Suppressor macrophage treated with lipopolysaccharide for 4 hours (primary cell): ENCODE data around the gene TPPP.

Source experiments
- DNase-seq: peaks from one replicate; pipeline ENCODE4 v3.0.0-alpha.2; 2020

TPPP gene

DNA sequence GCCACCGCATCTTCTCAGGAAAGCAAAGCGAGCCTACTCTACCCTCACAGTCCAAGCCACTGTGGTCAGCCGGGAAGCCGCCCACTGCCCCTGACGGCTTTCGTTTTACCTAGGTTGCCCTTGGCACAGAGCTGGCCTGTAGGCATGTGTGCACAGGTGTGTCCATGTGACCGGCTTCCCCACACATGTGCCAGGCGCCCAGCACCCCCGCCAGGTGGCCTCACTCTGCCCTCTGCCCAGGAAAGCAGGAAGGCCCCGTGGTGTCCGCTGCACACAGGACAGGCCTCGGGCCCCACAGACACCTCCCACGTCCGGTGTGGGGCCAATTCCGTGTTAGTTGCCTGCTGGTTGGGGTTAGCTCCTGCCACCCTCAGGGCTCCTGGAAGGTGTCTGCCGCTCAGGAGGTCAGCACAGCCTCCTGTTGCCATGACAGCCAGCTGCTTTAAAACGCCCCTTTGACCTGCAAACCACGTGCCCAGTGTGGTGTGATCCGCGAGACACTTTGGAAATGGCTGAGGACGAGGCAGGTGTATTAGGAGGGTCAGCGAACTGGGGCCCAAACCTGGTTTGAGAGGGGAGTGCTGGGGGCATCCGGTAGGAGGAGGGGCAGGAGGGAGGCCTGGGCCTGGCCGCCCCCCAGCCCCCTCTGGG lies 28.7 kb downstream of the TPPP start:
- DNase-seq = no peak

DNA sequence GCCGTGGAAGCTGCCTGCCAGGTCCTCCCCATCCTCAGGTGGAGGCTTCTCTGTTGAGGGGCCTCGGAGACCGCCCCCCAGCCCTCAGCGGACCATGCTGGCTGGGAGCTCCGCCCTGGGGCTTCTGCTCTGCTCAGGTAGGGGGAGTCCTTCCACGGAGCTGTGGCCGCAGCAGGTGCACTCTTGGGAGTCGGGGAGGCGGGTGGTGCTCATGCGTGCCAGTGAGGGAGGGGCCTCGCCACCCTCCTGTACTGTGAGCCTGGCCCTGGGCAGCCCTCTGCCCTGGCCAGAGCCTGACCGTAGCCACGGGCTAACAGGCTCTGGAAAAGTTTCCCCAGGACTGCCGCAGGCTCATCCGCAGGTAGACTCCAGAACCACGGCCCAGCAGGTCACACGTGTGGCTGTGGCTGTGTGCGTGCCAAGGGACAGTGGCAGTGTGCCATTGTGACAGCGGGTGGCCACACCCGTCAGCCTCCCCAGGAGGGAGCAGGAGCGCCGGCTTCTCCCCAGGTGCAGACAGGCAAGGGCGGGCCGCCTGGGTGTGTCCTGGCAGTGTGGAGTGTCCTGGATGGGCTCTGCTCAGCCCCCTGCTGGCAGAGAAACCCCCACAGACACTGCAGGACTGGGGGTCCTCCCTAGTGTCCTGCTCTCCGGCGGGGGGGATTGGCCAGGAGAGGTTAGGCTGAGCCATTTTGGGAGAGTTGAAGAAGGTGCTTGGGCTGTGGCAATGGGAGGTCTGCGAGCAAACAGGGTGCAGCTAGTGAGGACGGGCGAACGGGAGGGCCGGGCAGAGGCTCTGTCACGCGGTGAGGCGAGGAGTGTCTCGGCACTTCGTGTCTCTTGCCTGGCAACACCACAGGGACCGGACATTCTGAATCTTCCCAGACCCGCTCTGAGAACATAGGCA lies 29.5 kb downstream of the TPPP start:
- no peak for DNase-seq

DNA sequence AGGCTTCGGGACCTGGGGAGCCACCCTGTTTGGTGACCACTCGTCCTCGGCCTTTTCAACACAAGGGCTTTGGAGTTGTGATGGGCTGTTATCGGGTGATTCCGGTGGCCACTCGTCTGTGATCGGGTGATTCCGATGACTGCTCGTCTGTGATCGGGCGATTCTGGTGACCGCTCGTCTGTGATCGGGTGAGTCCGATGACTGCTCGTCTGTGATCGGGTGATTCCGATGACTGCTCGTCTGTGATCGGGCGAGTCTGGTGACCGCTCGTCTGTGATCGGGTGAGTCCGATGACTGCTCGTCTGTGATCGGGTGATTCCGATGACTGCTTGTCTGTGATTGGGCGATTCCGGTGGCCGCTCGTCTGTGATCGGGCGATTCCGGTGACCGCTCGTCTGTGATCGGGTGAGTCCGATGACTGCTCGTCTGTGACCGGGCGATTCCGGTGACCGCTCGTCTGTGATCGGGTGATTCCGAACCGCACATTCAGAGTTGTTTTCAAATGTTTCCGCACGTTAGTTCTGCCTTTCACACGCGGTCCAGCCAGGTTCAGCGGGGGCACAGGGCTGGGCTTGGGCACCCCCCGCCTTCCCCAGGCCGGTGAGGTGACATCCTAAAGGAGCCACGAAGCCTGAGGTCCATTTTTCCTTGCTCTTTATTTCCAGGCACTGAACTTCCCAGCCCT lies 30.3 kb downstream of the TPPP start:
- no peak for DNase-seq

DNA sequence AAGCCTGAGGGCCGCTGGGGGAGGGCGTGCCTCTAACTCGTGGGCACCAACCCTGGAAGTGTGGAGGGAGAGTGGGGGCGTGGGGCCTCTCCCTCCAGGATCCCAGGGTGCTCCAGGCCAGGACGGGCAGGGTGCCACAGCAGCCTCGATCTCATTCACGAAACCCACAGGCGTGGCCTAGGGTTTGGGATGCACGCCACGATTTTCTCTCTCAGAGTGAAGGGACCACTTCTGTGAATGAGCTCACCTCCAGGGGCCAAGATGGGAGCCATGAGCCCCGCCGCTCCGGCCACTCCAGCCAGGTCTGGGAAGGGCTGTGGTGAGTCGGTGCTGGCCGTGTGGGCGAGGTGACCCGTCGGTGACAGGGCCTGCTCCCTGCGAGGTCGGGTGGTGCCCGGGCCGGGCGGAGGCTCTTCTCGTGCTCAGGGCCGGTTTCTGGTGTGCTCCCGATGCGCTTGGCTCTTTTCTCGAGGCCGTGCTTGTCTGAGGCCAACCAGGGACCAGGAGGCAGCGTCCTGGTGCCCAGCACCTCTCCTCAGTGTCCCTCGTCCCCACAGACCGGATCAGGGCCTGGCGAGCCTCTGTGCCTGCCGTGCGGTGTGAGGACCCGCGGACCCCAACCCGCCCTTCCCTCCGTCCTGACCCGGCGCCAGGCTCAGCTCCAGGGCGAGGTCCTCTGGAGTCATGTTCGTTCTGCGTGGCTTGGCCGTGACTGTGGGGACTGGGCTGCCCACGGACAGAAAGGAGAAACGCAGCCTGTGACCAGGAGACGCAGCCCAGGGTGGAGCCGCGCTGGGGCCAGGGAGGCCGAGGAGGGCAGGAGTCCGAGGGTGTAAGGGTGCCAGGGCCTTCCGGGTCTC lies 31.0 kb downstream of the TPPP start:
- no peak for DNase-seq

DNA sequence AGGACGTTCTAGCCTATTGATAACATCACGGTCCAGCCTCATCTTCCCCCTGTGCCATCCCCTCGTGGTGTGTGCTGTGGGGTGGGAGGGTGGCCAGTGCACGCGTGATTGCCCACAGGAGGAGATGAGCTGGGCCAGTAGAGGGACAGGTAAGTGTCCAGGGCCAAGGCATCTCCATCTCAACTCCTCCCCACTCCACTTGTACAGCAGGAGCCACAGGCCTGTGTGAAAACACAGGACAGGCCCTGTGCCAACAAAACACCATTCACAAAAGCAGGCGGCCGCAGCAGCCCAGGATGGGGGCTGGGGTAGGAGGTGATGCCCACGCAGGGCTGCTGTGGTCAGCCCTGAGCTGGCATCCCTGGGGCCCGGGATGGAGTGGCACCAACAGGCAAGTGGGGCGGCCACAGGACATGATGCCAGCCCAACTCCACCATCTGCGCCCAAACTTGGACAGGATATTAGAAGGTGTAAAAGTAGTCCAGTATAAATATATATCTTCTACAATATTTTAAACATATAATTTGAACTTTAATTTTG lies 32.6 kb downstream of the TPPP start:
- no peak for DNase-seq

DNA sequence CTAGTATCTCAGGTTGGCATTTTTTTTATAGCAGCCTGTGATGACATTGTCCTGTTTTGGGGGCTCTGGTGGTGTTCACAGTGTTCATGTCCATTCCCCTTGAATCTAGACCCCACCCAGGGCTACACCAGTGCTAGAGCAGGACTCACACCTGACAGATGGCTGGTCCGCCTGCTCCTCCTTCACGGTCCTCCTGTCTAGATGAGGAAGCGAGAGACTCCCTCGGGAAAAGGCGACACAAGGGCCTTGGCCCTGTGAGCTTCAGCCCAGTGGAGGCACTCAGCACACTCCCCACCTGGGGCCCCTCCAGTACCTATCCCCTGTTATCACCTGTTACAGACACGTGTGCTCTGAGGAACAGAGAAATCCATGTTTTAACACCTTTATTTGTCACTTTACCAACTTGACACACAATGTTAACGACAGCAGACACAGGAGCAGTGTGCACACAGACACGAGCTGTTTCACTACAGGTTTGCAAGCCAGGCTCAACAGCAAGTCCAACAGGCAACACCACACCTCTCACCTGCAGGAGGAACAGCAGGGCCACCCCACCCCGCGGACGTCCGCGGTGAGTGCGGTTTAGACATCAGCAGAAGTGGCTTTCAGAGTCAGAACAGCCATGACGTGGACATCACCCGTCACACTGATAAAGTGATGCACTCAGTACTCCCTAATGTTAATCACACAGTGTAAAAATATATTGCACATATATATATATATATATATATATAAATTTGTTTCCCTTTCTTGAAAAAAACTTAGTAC lies 33.5 kb downstream of the TPPP start:
- no peak for DNase-seq

DNA sequence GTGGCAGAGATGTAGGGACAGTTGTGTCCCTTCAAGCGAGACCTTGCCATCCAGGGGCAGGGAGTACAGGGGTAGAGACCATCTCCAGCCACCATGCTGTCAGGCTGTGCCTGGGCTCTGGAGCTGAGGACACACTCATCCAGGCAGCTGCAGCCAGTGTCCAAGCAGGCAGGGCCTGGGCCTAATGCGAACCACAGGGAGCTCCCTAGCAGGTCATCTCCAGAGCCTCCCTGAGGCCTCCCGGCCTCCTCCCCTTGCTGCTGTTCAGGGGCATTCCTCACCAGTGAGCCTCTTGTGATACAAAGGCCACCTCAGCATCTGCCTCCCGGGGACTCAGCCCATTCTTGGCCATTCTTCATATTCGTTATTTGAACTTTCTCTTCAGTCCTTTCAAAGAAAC lies 35.0 kb downstream of the TPPP start:
- DNase-seq = no peak

DNA sequence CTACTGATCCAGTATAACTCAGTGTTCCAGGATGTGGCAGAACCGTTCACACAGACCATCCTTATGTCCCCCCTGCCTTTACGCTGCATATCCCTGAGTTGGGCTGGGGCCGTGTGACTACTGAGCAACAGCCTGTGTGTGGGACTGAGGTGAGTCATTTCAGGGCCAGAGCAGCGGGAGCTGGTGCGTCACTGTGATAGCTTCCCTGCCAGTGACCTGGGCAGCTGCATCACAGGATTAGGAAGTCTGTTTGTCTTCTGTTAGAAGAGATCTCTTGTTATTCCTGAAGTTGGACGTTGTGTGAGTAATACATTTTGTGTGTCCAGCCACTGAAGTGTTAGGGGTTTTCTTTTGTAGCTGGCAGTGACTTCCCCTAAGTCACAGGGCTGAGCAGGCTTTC lies 35.6 kb downstream of the TPPP start:
- peak; percentile 71 for DNase-seq

DNA sequence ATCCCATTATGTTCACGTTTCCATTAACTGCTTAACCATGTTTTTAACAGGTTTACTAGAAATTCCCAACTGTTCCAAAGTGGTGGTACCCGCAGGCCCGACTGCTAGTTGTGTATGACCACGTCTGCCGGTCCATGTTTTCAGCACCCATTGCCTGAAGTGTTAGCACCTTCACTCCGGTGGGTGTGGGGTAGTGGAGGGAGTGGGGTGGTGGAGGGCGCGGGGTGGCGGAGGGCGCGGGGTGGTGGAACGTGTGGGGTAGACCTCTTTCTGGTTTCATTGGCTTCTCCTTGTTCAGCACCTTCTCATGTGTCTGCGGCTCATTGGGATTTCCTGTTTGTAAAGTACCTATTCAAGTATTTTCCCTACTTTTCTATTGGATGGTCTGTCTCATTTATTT lies 37.7 kb downstream of the TPPP start:
- DNase-seq = no peak

DNA sequence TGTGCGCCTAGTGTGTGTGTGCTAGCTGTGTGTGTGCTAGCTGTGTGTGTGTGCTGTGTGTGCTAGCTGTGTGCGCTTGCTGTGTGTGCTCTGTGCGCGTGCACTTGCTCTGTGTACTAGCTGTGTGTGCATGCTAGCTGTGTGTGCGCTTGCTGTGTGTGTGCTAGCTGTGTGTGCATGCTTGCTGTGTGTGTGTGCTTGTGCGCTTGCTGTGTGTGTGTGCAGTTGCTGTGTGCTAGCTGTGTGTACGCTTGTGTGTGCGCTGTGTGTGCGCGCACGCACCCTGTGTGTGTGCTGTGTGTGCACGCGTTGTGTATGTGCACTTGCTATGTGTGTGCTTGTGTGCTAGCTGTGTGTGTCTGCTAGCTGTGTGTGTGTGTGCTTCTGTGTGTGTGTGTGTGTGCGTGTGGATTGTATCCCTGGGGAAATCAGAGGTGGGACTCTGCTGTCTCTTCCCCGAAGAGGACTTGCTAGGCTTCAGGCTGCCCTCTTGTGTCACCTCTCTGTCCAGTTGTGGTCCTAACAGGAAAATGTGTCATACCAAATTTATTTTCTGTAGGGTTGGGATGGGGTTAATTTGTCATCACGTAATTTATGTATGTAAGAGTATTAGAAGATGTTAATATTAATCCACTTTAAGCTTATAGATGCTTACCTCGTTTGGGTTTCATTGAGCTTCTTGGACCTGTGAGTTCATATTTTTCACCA lies 38.9 kb downstream of the TPPP start:
- DNase-seq = no peak

DNA sequence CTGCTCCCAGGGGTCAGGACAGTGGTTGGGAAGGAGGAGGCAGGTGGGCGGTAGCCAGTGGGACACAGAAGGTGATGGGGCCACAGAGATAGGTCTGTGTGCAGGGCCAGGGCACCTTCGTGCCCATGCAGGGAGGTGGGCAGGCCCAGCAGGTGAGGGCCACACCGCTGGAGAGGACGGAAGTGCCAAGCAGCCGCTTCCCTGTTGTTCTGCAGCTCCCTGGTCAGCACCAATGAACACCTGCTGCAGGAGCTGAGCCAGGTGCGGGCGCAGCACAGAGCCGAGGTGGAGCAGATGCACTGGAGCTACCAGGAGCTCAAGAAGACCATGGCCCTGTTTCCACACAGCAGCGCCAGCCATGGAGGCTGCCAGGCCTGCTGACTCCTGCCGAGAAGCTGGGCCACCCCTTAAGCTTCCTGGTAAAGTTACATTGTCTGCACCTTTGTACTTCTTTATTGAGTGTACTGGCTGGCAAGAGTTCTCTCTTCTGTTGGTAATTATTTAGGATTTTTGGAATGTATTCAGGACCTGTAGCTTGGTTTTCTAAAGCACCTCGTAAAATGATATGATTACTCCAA lies 40.3 kb downstream of the TPPP start:
- no peak for DNase-seq

DNA sequence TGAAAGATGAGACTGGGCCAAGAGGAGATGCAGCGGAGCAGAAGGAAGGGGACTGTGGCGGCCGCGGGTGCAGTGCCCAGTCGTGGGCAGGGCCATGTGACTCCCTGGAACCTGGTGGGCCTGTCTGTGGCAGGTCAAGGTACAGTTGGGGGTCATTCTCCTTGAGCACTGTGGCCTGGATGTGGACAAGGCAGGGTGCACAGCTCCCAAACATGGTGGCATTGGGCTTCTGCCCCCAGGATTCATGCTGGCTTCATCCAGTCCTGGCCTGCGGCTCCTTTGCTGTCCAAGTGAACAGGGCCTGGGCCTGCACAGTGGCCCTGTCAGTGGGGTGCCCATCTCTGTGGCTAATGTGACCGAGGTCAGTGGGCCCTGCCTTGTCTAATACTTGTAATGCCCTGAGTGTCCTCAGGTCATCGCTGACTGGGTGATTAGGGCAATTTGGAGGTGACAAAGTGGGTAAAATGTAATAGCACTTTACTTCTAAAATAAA lies 41.1 kb downstream of the TPPP start:
- no peak for DNase-seq

DNA sequence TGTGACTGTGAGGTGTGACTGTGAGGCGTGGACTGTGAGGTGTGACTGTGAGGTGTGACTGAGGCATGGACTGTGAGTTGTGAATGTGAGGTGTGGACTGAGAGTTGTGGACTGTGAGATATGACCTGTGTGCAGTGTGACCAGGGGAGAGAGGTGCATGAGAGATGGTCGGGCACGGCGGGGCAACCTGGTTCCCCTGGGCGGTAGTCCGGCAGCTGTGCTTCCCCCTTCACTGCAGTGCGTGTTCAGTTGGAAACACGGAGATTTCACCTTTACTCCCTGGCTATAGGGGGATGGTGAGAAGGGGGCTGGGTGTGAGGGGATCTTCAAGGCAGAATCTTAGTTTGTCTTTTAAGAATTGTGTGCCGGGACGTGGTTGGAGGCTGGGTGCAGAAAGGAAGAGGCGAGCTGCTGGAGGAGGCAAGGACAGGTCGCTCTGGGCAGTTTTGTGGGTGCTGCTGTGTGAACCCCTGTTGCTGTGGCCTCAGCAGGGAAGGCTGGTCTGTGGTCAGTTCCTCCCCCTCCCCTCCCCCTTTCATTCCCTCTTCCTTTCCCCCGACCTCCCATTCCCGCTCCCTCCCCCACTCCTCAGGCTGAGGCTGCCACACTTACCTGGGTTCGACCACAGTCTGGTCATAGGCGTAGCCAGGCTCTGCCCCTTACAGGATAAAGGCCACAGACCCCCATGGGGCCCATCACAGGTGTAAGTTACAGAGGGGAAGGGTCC lies 41.7 kb downstream of the TPPP start:
- DNase-seq = no peak

DNA sequence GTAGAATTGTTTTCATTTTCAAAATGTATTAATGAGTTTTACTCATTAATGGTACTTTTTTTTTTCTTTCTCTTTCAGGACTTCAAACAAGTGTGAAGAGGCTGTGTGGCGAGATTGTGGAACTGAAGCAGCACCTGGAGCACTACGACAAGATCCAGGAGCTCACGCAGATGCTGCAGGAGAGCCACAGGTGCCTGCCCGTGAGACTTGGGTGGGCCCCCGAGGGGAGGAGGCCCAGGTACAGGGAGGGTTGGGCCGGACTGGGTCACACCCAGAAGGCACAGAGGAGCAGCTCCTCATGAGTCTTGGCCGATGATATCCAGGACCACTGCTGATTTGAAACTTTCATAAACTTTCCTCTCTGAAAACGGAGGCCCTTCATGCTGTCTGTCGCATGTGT lies 45.4 kb downstream of the TPPP start:
- no peak for DNase-seq

DNA sequence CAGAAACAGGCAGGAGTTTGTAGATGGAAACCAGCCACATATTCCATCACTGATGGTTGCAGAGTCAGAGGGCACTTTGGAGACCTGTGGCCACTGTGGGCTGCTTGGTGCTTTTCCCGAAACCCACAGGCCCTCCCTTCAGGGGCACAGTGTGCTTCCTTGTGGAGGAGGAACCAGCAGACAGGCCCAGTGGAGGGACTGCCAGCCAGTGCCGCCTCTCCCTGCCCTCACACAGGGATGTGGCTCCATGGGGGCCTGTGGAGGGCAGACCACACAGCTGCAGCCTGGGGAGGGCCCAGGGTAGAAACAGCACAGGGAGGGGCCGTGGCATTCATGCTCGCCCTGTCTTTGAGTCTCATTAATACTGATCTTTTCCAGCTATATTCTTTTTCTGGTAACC lies 45.8 kb downstream of the TPPP start:
- no peak for DNase-seq

DNA sequence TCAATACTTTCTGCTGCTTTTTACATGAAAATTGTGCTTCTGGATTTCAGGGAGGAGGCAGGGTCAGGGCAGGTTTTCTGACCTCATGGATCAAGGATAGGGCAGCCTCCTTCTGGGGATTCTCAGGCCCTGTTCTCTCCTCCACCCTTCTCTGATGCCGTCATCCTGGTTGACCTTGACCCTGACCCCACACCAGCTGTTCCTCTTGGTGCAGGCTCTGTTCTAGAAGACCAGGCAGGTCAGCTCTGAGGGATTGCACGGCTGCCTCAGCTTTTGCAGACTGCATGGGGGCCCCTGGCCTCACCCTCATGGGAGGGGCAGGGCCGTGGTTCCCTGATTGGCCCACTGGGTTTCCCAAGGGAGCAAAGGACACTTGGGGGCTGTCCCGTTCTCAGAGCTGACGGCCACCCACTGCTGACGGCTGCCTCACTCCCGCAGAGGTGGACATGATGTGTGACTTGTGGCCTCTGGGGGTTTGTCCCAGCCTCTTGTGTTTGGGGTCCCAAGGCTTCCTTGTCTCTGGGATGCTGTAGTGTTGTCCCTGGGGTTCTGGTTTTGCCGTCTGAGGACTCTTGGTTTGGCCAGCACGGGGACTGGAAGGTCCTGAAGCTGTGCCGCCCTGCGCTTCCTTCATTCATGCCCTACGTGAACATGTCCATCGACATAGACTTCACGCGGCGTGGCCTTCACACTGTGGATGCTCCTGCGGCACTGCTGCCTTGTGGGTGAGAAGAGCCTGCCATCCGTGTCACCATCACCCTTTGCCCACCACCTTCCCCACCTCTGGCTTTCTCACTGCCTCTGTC lies 46.6 kb downstream of the TPPP start:
- no peak for DNase-seq

DNA sequence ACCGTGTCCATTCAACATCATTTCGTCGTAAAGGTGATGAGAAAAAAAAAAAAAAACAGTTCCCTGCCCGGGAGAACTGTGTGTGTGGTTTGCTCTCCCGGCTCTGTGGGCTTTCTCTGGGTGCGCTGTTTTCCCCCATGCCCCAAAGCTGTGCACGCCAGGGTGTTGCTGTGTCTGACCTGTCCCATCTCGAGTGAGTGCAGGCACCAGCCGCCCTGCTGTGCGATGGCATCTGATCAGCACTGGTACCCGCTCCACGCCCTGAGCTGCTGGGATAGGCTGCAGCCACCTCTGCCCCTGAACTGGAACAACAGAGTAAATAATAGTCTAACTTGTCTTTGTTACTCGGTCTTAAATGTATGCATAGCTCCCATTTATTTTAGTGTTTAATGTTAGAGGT lies 47.7 kb downstream of the TPPP start:
- no peak for DNase-seq

DNA sequence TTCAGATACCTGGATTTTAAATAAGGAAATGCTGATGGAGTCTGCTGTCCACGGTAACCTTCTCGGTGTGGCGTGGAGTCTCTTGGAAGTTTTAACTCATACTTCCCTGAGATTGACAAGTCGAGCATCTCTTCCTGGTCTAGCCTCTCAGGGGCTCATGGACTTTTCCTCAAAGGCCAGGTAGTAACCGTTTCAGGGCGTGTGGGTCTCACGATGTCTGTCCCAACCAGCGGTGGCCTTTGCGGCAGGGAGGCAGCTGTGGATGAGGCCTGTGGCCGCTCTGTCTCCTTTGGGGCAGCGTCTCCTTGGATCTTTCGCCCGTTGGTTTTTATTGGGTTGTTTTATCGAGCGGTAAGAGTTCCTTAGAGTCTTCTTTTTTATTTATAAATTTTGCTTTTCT lies 48.2 kb downstream of the TPPP start:
- no peak for DNase-seq

DNA sequence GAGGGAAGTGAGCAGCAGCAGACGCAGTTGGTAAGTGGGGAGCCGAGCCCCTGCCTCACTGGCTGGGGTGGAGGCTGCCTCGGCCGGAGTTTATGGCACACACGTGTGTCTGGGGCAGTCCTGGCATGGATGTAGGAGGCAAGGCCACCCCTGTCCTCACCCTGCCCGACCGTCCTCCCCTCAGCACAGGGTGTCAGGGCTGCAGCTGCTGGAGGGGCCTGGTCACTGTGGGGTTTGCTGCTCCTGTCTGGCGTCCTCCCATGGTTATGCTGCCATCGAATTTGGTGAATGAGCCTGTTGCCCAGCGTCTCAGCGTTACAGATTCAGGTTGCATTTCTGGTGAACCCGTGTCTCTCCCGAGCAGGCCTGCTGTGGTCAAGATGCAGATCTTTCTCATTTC lies 48.6 kb downstream of the TPPP start:
- no peak for DNase-seq
